CD14-positive monocyte (primary cell): Measurements from ENCODE around the gene FER1L5. TPM values are rescaled to one million over a fixed set of nuclear protein-coding genes. Genes with fewer than 3 reads are reported as not detected.
A peak's percentile ranks its signal among the peaks of the same experiment; 100 is the strongest.

Experiments used
- DNase-seq, 3 donors: peaks; one replicate each; pipeline ENCODE4 v3.0.0-alpha.2; 2011 to 2022
- H2AFZ ChIP-seq: 2 replicates; pipeline ENCODE4 v1.6.0; 2012; ENCODE audit warnings: mild to moderate bottlenecking, low read depth, low read length, inconsistent platforms; ENCODE audit not compliant: insufficient read depth, poor library complexity, severe bottlenecking
- H3K27ac ChIP-seq, 2 donors: 1 replicate in 1 of 2; 2 replicates in 1 of 2; pipeline ENCODE4 v1.5.1; 2012 to 2013; ENCODE audit warnings: low read length in 2 of 2, control low read depth in 1 of 2, inconsistent platforms in 1 of 2, low read depth in 1 of 2, mild to moderate bottlenecking in 1 of 2
- H3K27me3 ChIP-seq, 2 donors: one replicate each; pipeline versions ENCODE4 v1.6.0 to v1.6.1; 2011 to 2013; ENCODE audit warnings: low read length in 2 of 2; ENCODE audit not compliant: control insufficient read depth in 2 of 2, insufficient read depth in 2 of 2
- H3K36me3 ChIP-seq, 2 donors: replicated peaks in 1 of 2; 1 replicate in 1 of 2; 2 replicates in 1 of 2; pipeline versions ENCODE4 v1.5.1 to v1.6.1; 2012 to 2013; ENCODE audit warnings: low read length in 2 of 2, control low read depth in 1 of 2, inconsistent platforms in 1 of 2, mild to moderate bottlenecking in 1 of 2; ENCODE audit not compliant: insufficient read depth in 2 of 2, control insufficient read depth in 1 of 2
- H3K4me1 ChIP-seq, 2 donors: 1 replicate in 1 of 2; 2 replicates in 1 of 2; pipeline versions ENCODE4 v1.5.1 to v1.6.1; 2012 to 2013; ENCODE audit warnings: low read length in 2 of 2, control low read depth in 1 of 2, inconsistent platforms in 1 of 2, mild to moderate bottlenecking in 1 of 2, moderate library complexity in 1 of 2; ENCODE audit not compliant: insufficient read depth in 2 of 2, control insufficient read depth in 1 of 2
- H3K4me2 ChIP-seq: replicated peaks from 2 replicates; pipeline ENCODE3; 2012; ENCODE audit warnings: low read length, moderate library complexity, mild to moderate bottlenecking; ENCODE audit not compliant: poor library complexity, severe bottlenecking; ENCODE audit errors: extremely low read depth
- H3K4me3 ChIP-seq, 3 experiments: fragments of 200-600 bp in 1 of 3; sonication (generic) in 1 of 3; replicated peaks in 1 of 3; 1 replicate in 2 of 3; 2 replicates in 1 of 3; pipeline ENCODE4 v1.5.1; 2011 to 2013; ENCODE audit warnings: low read length in 3 of 3, mild to moderate bottlenecking in 3 of 3, control low read depth in 2 of 3, low read depth in 2 of 3, inconsistent platforms in 1 of 3, moderate library complexity in 1 of 3
- H3K79me2 ChIP-seq: 2 replicates; pipeline ENCODE4 v1.6.0; 2012; ENCODE audit warnings: mild to moderate bottlenecking, control low read depth, inconsistent platforms, low read length, moderate library complexity; ENCODE audit not compliant: insufficient read depth
- H3K9ac ChIP-seq: 2 replicates; pipeline ENCODE4 v1.6.0; 2017; ENCODE audit warnings: low read length, mild to moderate bottlenecking; ENCODE audit not compliant: insufficient read depth, poor library complexity, severe bottlenecking
- H3K9me3 ChIP-seq, 2 donors: replicated peaks in 1 of 2; 1 replicate in 1 of 2; 2 replicates in 1 of 2; pipeline versions ENCODE4 v1.5.1 to v1.6.1; 2012 to 2013; ENCODE audit warnings: low read length in 2 of 2, control low read depth in 1 of 2; ENCODE audit not compliant: control insufficient read depth in 1 of 2, insufficient read depth in 1 of 2
- H4K20me1 ChIP-seq: 2 replicates; pipeline ENCODE4 v1.6.0; 2012; ENCODE audit warnings: mild to moderate bottlenecking, low read length, control low read depth, moderate library complexity; ENCODE audit not compliant: insufficient read depth
- H3K27ac Mint-ChIP-seq, 7 donors: one replicate each; pipeline ENCODE4 v1.8.0; 2020; ENCODE audit warnings: mild to moderate bottlenecking in 7 of 7, mixed read lengths in 7 of 7, moderate library complexity in 6 of 7, inconsistent platforms in 2 of 7
- H3K27me3 Mint-ChIP-seq, 3 donors: one replicate each; pipeline ENCODE4 v1.8.0; 2021 to 2022; ENCODE audit warnings: low read depth in 3 of 3, mild to moderate bottlenecking in 3 of 3, mixed read lengths in 3 of 3, moderate library complexity in 3 of 3, inconsistent platforms in 1 of 3
- H3K36me3 Mint-ChIP-seq, 2 donors: one replicate each; pipeline ENCODE4 v1.8.0; 2020; ENCODE audit warnings: mixed read lengths in 2 of 2, inconsistent platforms in 1 of 2, mild to moderate bottlenecking in 1 of 2
- H3K4me1 Mint-ChIP-seq: one replicate; pipeline ENCODE4 v1.8.0; 2020; ENCODE audit warnings: mild to moderate bottlenecking, mixed read lengths
- H3K4me3 Mint-ChIP-seq, 2 donors: one replicate each; pipeline ENCODE4 v1.8.0; 2020; ENCODE audit warnings: mild to moderate bottlenecking in 2 of 2, mixed read lengths in 2 of 2, moderate library complexity in 1 of 2
- H3K9me3 Mint-ChIP-seq, 7 donors: one replicate each; pipeline ENCODE4 v1.8.0; 2020 to 2022; ENCODE audit warnings: mixed read lengths in 7 of 7, mild to moderate bottlenecking in 6 of 7, moderate library complexity in 6 of 7, inconsistent platforms in 2 of 7
- WGBS: methylation state at CpG from one replicate; pipeline ENCODE4 v1.1.5; 2013; ENCODE audit warnings: missing lambda C conversion rate; ENCODE audit not compliant: insufficient coverage; 5-methylcytosine and 5-hydroxymethylcytosine counted together
- intact Hi-C, 2 donors: fragments of 100-400 bp; cut with micrococcal nuclease; formaldehyde crosslinking; loops; one replicate each; pipeline versions ENCODE4 v1.15.0 to v1.15.1; 2023
- polyA plus RNA-seq, 3 donors: library from polyadenylated mRNA; depleted of rRNA in 1 of 3; unstranded in 2 of 3; stranded (reverse) in 1 of 3; fragments of 300-500 nt in 2 of 3; fragments of >200 nt in 1 of 3; fragmentation: Illumina TruSeq in 2 of 3; gene quantifications; 1 replicate in 2 of 3; 2 replicates in 1 of 3; pipeline ENCODE4 v1.2.3, GENCODE V29; 2012 to 2021
- TF ChIP-seq, protein P1 (sequence below): fragments of 200-600 bp; IDR thresholded peaks from one replicate; pipeline ENCODE4 v1.8.0; 2022; ENCODE audit warnings: antibody characterized with exemption, mild to moderate bottlenecking

The FER1L5 gene
- polyA plus RNA-seq, 3 donors = not detected

DNA sequence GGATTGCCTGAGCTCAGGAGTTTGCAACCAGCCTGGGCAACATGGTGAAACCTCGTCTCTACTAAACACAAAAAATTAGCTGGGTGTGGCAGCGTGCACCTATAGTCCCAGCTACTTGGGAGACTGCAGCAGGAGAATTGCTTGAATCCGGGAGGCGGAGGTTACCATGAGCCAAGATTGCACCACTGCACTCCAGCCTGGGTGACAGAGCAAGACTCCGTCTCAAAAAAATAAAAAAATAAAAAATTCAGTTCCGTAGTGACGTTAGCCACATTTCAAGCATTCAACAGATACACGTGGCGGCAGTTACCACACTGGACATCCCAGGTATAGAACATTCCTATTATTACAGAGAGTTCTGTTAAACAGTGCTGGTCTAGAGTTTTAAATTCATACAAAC, 8.9 kb upstream of the FER1L5 start:
- Histone ChIP-seq H2AFZ (no peak overlapping the region), H3K4me3 (no peak overlapping the region), H3K79me2 (peaks cover 75% of the 10 kb centered on the region), H3K36me3 (peaks cover 31 to 59% of the 10 kb centered on the region in 2 donors), H3K9ac (no peak overlapping the region), H3K27ac (no peak overlapping the region), H3K4me2 (no peak overlapping the region), H3K4me1 (peaks cover 21 to 33% of the 10 kb centered on the region in 2 donors), H4K20me1 (peaks cover 16% of the 10 kb centered on the region), H3K27me3 (no peaks in the 10 kb centered on the region), H3K9me3 (no peaks in the 10 kb centered on the region)
- Mint-ChIP-seq H3K27me3 (peaks cover 1 to 2% (median 2%) of the 10 kb centered on the region in 3 donors), H3K9me3 (no peaks in the 10 kb centered on the region), H3K4me1 (peaks cover 37% of the 10 kb centered on the region), H3K4me3 (no peak overlapping the region), H3K36me3 (peaks cover 50 to 58% of the 10 kb centered on the region in 2 donors), H3K27ac (no peak overlapping the region)
- TF ChIP-seq, protein P1, sequence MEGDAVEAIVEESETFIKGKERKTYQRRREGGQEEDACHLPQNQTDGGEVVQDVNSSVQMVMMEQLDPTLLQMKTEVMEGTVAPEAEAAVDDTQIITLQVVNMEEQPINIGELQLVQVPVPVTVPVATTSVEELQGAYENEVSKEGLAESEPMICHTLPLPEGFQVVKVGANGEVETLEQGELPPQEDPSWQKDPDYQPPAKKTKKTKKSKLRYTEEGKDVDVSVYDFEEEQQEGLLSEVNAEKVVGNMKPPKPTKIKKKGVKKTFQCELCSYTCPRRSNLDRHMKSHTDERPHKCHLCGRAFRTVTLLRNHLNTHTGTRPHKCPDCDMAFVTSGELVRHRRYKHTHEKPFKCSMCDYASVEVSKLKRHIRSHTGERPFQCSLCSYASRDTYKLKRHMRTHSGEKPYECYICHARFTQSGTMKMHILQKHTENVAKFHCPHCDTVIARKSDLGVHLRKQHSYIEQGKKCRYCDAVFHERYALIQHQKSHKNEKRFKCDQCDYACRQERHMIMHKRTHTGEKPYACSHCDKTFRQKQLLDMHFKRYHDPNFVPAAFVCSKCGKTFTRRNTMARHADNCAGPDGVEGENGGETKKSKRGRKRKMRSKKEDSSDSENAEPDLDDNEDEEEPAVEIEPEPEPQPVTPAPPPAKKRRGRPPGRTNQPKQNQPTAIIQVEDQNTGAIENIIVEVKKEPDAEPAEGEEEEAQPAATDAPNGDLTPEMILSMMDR = no peak
- 100% methylated on average over 2 of the region's 9 CpGs for WGBS
- intact Hi-C loops = loop anchor here in 1 of 2 donors (5.0 to 10.0 kb wide), 3 partner anchors 34 to 1031 kb away; partner anchors contain the start of genes ACTR1B and C2orf92
- no peak for DNase-seq

DNA sequence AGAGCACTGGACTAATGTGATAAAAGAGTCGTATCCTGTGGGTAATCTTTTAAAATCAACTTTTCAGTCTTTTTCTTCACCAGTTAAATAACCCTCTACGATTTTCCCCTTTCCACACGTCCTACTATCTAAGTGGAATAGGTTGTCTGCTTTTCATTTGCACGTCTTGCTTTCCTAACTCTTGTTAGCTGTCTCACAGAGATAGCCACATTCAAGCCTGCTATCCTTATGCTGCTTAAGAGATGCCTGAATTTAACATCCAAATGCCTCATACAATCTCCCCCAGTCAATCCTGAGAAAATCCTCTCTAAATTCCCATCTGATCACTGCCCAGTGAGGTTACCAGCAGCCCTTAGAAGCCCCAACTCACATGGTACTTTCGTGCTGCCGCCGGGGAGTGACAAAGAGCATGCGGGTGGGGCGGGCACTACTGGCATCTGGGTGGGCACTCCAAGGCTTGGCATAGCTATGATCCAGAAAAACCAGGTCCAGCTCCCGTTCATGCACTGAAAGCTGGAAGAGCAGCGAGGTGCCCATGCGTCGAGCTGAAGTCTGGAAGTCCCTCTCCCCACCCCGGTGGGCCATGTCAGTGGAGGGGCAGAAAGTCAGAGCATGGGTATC, 5.9 kb upstream of the FER1L5 start:
- 68% methylated on average over 6 of the region's 14 CpGs for WGBS
- peak overlapping the region; percentile 64 for H2AFZ ChIP-seq
- peak overlapping the region; percentile 84 for H3K9ac ChIP-seq

More for the DNA sequence above, 5.9 kb upstream of the FER1L5 start:
- peak overlapping the region; percentile 87 to 88 for H3K27ac ChIP-seq
- Mint-ChIP-seq H3K36me3 (peaks cover 26 to 31% of the 10 kb centered on the region in 2 donors), H3K9me3 (no peaks in the 10 kb centered on the region), H3K4me1 (peaks cover 41% of the 10 kb centered on the region), H3K4me3 (peak overlapping the region; percentile 93 to 97), H3K27ac (peak overlapping the region; percentile 97 to 99 (median 98)), H3K27me3 (peaks cover 2 to 7% (median 4%) of the 10 kb centered on the region in 3 donors)
- H3K9me3 ChIP-seq = no peaks in the 10 kb centered on the region
- peak overlapping the region; percentile 95 for H3K4me2 ChIP-seq
- no peak for DNase-seq
- H4K20me1 ChIP-seq = peaks cover 8% of the 10 kb centered on the region
- peak overlapping the region; percentile 61 to 83 (median 64) for H3K4me3 ChIP-seq
- H3K36me3 ChIP-seq = peaks cover 4 to 29% of the 10 kb centered on the region in 2 donors
- peaks cover 23 to 37% of the 10 kb centered on the region in 2 donors for H3K4me1 ChIP-seq
- TF ChIP-seq, protein P1 = no peak
- intact Hi-C loops = loop anchor here (5.0 to 10.0 kb wide), 5 partner anchors 98 to 1028 kb away; partner anchors contain the start of genes CNNM4 (in 2 of the 2), ACTR1B (in 1 of the 2), ARID5A (in 1 of the 2) and C2orf92 (in 1 of the 2)
- H3K27me3 ChIP-seq = no peaks in the 10 kb centered on the region
- peaks cover 60% of the 10 kb centered on the region for H3K79me2 ChIP-seq
